GM19455 (cell line): Measurements from ENCODE around the gene AHDC1.
"Not testable (repeated sequence)": the region's sequence is repeated elsewhere in the genome, so short reads cannot be mapped to it uniquely, and the experiment has no call there.

Experiments used
- ATAC-seq: cut with Tn5 transposase; IDR thresholded peaks from one replicate; pipeline ENCODE4 v1.9.1; 2021; ENCODE audit not compliant: unreplicated experiment

AHDC1 gene

DNA sequence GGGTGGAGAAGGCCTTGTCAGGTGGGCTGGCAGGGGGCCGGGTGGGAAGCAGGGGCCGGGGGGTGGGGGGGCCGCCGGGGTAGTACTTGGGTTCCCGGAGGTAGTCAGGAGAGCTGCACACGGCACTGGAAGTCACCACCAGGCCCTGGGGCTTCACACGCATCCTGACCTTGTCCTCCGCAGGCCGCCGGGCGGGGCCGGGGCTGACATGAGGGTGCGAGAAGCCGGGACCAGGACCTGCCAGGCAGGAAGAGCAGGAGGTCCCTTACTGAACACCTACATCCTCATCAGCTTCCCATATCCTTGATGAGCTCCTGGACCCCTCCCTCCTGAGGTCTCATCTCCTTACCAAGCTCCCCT lies 52.0 kb downstream of the AHDC1 start:
- ATAC-seq = no peak

GRCh38 chr1:27551170-27551952 lies 52.6 kb downstream of the AHDC1 start:
- no peak for ATAC-seq

GRCh38 chr1:27550510-27551169 lies 53.3 kb downstream of the AHDC1 start:
- ATAC-seq = no peak

DNA sequence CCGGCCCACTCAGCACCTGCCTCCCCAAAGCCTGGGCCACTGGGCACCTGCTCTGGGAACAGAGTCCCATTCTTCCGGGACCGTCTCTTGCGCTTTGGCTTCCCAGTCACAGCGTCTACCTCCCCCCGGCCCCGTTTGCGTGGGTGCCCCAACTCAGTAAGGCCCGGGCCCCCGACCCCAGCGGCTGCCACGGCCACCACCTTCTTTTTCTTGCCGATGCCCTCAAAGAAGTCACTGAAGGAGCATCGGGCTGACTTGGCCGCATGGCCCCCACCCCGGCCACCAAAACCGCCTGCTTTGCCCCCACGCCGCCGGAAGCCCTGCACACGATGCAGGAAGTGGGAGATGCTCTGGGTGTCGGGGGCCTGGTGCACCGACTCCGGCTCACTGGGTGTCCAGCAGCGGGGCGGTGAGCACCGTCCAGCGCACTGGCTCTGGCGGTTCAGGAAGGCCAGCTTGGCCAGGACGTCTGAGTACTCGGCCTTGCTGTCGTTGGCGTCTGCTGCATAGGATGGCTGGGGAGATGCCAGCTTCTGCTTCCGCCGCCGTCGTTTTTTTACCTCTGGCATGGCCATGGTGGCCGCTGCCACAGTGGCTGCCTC lies 54.0 kb downstream of the AHDC1 start:
- ATAC-seq = no peak

DNA sequence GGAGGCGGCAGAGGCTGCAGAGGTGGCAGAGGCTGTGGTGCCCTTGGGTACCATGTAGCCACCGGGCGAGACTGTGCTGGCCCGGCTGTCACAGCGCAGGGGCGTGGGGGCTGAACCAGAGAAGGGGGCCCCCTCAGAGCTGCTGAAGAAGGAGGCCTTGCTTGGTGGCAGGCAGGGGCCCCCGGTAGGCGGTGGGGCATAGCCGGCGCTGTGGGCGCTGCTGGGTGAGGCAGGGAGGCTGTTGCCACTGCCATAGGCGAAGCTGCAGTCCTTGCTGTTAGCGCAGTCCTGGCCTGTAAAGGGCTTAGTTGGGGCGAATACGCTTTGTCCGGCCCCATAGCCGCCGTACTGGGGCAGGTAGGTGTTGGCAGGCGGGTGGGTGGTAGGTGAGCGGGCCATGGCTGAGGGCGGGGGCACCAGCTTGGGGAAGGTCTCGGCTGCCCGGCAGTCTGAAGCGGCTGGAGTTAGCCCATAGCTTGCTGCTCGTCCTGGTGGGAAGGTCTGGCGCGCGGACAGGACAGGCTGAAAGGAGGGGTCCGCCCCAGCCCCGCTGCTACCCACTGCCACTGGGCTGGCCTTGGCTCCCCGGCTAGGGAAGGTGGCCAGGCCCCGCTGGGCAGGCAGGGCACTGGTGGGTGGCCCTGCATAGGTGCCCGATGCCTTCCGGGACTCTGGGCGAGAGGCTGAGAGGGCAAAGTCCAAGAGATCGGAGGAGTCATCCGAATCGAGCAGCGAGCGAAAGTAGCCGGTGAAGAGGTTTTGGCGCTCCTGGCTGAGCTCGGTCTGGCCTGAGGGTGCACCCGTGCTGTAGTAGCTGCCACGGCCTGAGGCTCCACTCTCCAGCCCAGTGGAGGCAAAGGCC lies 54.9 kb downstream of the AHDC1 start:
- no peak for ATAC-seq

DNA sequence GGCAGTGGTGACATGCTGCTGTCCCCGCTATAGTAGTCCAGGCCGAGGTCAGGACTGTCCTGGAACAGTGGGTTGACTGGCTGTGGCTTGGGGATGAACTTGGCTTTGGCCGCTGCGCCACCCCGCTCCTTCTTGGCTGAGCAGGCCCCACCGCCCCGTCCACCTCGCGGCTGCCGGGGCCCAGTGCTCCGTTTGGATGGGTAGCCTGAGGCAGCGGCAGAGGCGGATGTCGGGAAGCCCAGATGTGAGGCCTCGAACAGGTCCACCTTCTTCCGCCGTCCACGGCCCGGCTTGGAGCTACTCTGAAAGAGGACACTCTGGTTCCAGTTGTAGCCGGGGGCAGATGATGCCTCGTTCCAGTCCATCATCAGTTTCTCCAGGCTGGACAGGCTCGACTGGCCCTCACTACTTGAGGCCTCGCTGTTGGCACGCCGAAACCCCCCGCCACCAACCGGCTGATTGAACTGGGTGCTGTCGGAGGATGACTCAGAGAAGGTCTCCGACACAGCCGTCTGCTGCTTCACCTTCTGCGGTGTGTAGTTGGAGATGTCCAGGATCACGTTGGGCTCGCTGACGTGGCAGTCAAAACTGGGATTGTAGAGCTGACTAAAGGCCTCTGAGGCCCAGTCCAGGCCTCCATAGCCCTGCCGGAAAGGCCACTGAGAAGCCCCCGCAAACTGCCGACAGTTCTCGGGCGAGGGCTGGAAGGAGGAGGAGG lies 55.6 kb downstream of the AHDC1 start:
- no peak for ATAC-seq

DNA sequence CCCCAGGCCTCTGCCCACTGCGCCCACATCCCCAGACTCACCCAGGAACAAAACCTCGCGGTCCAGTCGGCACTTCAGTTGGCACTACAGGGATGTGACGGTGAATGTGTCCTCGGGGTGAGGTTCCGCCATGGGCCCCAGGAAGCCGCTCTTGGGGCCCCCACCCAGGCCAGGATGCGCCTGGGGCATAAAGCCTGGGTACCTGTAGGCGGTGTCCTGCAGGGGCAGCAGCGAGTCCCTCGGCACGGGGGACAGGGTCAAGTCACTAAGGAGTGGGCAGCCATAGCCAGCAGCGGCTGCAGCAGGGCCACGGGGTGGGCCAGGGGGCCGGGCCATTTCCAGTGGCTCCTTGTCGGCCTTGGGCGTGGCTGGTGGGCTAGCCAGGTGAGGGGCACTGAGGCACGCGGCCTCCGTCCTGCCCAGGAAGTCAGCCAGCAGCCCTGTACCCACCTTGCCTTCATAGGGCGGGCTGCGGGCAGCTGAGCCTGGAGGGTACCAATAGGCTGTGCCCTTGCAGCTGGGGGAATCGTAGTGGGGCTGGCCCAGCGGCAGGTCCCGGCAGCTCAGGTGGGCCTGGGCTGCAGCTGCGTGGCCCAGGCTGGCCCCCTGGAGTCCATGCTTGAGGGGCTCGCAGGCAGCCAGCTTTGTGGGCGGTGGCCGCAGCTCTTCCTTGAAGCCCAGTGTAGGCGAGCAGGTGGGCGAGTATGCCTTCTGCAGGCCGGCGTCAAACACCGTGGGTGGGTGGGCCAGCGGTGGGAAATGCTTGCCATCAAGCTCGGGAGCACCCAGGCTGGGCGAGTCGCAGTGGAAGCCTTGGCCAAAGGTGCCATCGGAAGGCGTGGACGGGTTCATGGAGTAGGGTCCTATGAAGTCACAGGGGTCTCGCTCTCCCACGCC lies 56.5 kb downstream of the AHDC1 start:
- ATAC-seq = no peak

DNA sequence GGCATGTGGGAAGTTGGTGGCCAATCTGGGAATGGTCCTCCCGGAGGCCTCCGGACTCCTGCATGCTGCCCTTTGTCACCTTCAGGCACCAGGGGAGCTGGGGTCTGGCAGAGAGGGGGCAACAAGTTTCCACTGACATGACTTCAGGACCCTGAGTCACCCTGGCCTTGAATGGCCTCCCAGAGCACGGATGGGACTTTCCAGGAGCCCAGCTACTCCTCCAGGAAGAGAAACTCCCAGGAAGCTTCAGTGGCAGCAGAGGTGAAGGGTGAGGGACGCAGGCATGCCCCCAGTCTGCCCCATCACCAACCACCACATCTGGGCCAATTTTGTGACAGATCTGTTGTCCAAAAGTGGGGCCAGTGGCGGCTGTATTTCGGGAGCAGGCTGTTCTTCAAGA lies 58.1 kb downstream of the AHDC1 start:
- ATAC-seq = no peak

- ATAC-seq = no peak
These were observed 58.7 kb downstream of the AHDC1 start for GRCh38 chr1:27545271-27545670.

- ATAC-seq = no peak
These were observed 59.1 kb downstream of the AHDC1 start for GRCh38 chr1:27544834-27545233.

DNA sequence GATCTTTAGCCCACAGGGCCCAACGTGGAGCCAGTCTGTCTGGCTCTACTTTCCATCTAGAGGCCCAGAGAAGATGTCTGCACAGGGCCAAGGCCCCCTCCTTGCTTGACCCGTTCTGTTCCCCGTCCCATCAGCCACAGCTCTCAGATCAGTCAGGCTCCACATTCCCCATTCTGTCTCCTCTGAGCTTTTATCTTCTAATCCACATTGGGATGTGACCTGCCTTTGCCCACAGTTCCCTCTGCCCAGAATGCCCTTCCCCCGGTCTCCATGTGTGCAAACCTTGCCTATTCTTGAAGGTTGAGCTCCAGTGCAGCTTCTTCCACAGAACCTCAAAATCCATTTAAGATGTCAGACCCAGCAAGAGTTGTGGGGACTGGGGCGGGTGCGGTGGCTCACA lies 60.7 kb downstream of the AHDC1 start:
- ATAC-seq = no peak

- ATAC-seq = no peak
These were observed 61.3 kb downstream of the AHDC1 start for GRCh38 chr1:27542463-27543273.

DNA sequence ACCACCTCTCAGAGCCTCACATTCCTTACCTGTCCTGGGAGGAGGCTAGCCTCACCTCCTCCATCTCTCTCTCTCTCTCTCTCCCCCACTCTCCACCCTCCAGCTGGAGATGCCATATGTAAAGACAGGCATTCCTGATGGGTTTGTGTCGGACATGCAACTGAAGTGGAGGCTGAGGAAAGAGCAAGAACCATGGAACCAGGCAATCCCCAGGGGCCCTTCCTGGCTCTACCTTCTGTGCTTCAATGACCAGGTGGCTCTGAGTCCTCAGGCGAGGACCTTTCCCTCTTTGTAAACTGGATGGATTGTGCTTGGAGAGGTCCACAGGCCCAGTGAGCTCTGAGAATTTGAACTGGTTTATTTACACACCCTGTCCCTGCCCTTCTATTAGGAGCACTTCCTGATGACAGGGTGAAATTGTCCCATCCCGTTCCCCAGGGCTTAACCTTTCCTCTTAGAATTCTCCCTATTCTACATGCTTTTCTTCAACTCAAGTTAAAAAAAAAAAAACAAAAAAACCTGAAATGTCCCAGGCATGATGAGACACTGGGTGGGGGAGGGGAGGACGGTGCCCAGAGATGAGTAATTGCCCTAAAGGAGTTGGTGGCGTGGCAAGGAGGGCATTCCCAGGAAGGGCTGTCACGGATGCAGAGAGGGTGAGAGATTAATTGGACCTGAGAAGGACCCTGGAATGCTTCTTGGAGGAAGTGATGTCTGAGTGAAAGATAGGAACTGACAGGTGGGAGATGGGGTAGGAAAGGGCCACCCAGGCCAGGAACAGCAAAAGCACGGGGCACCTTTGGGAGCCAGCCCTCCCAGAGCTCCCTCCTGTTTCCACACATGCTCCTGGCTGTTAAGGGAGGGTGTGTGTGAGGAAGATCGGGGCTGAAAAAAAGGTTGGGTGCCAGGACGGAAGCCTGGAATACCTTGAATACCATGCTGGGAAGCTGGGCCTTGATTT lies 63.8 kb downstream of the AHDC1 start:
- no peak for ATAC-seq

GRCh38 chr1:27538793-27539192 lies 65.2 kb downstream of the AHDC1 start:
- ATAC-seq = no peak

DNA sequence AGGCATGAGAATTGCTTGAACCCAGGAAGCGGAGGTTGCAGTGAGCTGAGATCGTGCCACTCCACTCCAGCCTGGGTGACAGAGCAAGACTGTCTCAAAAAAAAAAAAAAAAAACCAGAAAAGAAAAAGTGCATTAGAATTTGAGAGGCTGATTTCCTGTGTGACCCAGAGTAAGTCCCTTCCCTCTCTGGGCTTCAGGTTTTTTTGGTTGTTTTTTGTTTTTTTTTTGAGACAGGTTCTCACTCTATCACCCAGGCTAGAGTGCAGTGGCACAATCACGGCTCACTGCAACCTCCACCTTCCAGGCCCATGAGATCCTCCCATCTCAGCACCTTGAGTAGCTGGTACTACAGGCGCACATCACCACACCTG lies 65.7 kb downstream of the AHDC1 start:
- not testable (repeated sequence) for ATAC-seq

- ATAC-seq = no peak
These were observed 67.2 kb downstream of the AHDC1 start for GRCh38 chr1:27536767-27537166.

DNA sequence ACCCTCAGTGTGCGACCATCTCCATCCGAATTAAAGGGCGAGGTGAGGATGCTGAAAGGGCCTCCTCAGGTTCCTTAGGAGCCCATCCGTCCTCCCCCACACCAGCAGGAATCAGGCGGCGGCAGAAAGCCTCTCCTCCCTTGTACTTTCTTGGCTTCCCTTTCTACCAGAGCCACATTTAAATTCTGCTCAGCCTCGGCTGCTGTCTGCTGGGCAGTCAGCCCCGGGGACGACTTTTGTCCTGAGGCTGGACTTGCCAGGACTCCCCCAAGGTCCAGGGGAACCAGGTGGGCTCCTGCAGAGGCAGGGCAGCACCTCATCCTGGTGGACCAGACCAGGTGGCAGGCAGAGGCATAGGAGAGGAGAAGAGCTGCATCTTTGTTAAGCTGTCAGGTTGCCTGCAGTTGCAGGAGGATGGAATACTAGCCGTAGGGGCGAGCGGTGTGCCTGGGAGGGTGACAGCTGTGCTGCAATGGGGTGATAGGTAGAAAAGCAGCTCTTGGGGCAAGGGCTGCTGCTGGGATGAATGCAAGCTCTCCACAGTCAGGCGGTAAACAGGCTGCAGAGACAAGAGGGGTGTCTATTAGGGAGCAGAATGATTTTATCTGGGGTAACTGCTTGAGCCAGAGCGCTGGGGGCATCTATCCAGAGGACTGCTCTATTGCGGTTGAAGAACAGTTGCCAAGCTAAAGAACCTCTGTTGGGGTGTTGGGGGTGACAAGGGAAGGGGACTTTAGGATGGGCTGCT lies 67.8 kb downstream of the AHDC1 start:
- no peak for ATAC-seq
